GM12878 (cell line): ENCODE data around the gene TFR2. TPM values are rescaled to one million over a fixed set of nuclear protein-coding genes. Genes with fewer than 3 reads are reported as not detected.

Source experiments
- CUX1 ChIP-seq: IDR thresholded peaks from 2 replicates; pipeline ENCODE4 v1.6.1; 2012; ENCODE audit warnings: improper control_type of control experiment, low read depth, low read length; ENCODE audit not compliant: insufficient replicate concordance
- FOS ChIP-seq: IDR thresholded peaks from 3 replicates; pipeline ENCODE4 v1.6.1; 2011; ENCODE audit warnings: borderline replicate concordance; ENCODE audit not compliant: insufficient read length; ENCODE audit errors: extremely low read depth
- HCFC1 ChIP-seq: fragments of 150-350 bp; IDR thresholded peaks from 2 replicates; pipeline ENCODE4 v1.6.1; 2014; ENCODE audit warnings: low read length
- KAT2A ChIP-seq: conservative IDR thresholded peaks from 2 replicates; pipeline ENCODE4 v1.6.1; 2011; ENCODE audit warnings: low read depth, low read length; ENCODE audit not compliant: control insufficient read depth
- KDM1A ChIP-seq: fragments of 200-600 bp; sonication (generic); IDR thresholded peaks from 2 replicates; pipeline ENCODE4 v1.6.1; 2016; ENCODE audit warnings: borderline replicate concordance
- KLF5 ChIP-seq: fragments of 450-650 bp; IDR thresholded peaks from 2 replicates; pipeline ENCODE4 v1.6.1; 2014; ENCODE audit warnings: mild to moderate bottlenecking; ENCODE audit not compliant: partially characterized antibody
- NBN ChIP-seq: fragments of 450-650 bp; IDR thresholded peaks from 2 replicates; pipeline ENCODE4 v1.6.1; 2016
- NFYA ChIP-seq: IDR thresholded peaks from 2 replicates; pipeline ENCODE4 v1.6.1; 2011; ENCODE audit warnings: low read depth, mild to moderate bottlenecking, low read length, improper control_type of control experiment, borderline replicate concordance
- POLR2A ChIP-seq: IDR thresholded peaks from 2 replicates; pipeline ENCODE4 v1.6.1; 2011; ENCODE audit warnings: low read depth, mild to moderate bottlenecking, low read length
- RB1 ChIP-seq: fragments of 450-650 bp; formaldehyde crosslinking; IDR thresholded peaks from 2 replicates; pipeline ENCODE4 v1.6.1; 2017; ENCODE audit warnings: mild to moderate bottlenecking, borderline replicate concordance
- RELA ChIP-seq: fragments of 450-650 bp; IDR thresholded peaks from 2 replicates; pipeline ENCODE4 v1.8.0; 2014; ENCODE audit warnings: borderline replicate concordance; ENCODE audit not compliant: partially characterized antibody
- SIN3A ChIP-seq: IDR thresholded peaks from 2 replicates; pipeline ENCODE4 v1.6.1; 2012; ENCODE audit warnings: low read depth, low read length, improper control_type of control experiment
- SIX5 ChIP-seq: IDR thresholded peaks from 2 replicates; pipeline ENCODE4 v1.6.1; 2011; ENCODE audit warnings: mild to moderate bottlenecking, low read depth, low read length, moderate library complexity; ENCODE audit not compliant: severe bottlenecking
- SMAD5 ChIP-seq: IDR thresholded peaks from 2 replicates; pipeline ENCODE4 v1.6.1; 2016; ENCODE audit warnings: antibody characterized with exemption, low read depth
- SP1 ChIP-seq: IDR thresholded peaks from one replicate; pipeline ENCODE4 v1.6.1; 2011; ENCODE audit warnings: low read depth, low read length
- YBX1 ChIP-seq: fragments of 450-650 bp; IDR thresholded peaks from 2 replicates; pipeline ENCODE4 v1.6.1; 2016; ENCODE audit warnings: antibody characterized with exemption
- ZNF622 ChIP-seq: fragments of 450-650 bp; IDR thresholded peaks from 2 replicates; pipeline ENCODE4 v1.6.1; 2017; ENCODE audit warnings: mild to moderate bottlenecking, inconsistent platforms
- polyA plus RNA-seq, 11 experiments: library from polyadenylated mRNA; depleted of rRNA in 4 of 11; unstranded in 6 of 11; stranded (reverse) in 5 of 11; fragments of >200 nt; fragmentation: Nextera tagmentation in 4 of 11; fragmentation: Illumina TruSeq in 1 of 11; extraction: Ambion mirVana in 4 of 11; extraction: Trizol in 1 of 11; gene quantifications; 1 replicate in 1 of 11; 2 replicates in 10 of 11; pipeline versions ENCODE4 v1.2.1 to v1.2.3, GENCODE V29; 2011 to 2016; ENCODE audit warnings: inconsistent platforms in 2 of 11, missing spikeins in 2 of 11, low read depth in 1 of 11
- total RNA-seq, 4 experiments: library from RNA; depleted of rRNA in 3 of 4; stranded (reverse); fragments of >200 nt in 3 of 4; fragmentation: Illumina TruSeq in 1 of 4; extraction: Trizol in 1 of 4; gene quantifications; 2 replicates each; pipeline versions ENCODE4 v1.2.1 to v1.2.3, GENCODE V29; 2013 to 2021
- TF ChIP-seq, protein P1 (sequence below): fragments of 450-650 bp; IDR thresholded peaks from 2 replicates; pipeline ENCODE4 v1.6.1; 2017; ENCODE audit warnings: borderline replicate concordance
- TF ChIP-seq, protein P2 (sequence below): fragments of 450-650 bp; IDR thresholded peaks from 2 replicates; pipeline ENCODE4 v1.6.1; 2017; ENCODE audit warnings: low read depth, mild to moderate bottlenecking, moderate library complexity
- TF ChIP-seq, protein P3 (sequence below): fragments of 450-650 bp; conservative IDR thresholded peaks from 2 replicates; pipeline ENCODE4 v1.6.1; 2017; ENCODE audit warnings: mild to moderate bottlenecking, moderate library complexity

TFR2 gene
- total and polyA plus RNA-seq, 10 of the 15 experiments (the other 5 are each of a cell fraction or from before 2014, with no cell fraction given): 0.30 to 7.2 (median 1.8) TPM

GRCh38 chr7:100611983-100612729 lies 29.2 kb downstream of the TFR2 start, which contains the start of gene MOSPD3 (continued):
- TF ChIP-seq, protein P1, sequence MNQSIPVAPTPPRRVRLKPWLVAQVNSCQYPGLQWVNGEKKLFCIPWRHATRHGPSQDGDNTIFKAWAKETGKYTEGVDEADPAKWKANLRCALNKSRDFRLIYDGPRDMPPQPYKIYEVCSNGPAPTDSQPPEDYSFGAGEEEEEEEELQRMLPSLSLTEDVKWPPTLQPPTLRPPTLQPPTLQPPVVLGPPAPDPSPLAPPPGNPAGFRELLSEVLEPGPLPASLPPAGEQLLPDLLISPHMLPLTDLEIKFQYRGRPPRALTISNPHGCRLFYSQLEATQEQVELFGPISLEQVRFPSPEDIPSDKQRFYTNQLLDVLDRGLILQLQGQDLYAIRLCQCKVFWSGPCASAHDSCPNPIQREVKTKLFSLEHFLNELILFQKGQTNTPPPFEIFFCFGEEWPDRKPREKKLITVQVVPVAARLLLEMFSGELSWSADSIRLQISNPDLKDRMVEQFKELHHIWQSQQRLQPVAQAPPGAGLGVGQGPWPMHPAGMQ: no peak
- TF ChIP-seq CUX1: no peak
- TF ChIP-seq YBX1: no peak
- peak; percentile 92 for TF ChIP-seq SP1
- no peak for TF ChIP-seq ZNF622
- TF ChIP-seq RELA: no peak
- TF ChIP-seq, protein P2, sequence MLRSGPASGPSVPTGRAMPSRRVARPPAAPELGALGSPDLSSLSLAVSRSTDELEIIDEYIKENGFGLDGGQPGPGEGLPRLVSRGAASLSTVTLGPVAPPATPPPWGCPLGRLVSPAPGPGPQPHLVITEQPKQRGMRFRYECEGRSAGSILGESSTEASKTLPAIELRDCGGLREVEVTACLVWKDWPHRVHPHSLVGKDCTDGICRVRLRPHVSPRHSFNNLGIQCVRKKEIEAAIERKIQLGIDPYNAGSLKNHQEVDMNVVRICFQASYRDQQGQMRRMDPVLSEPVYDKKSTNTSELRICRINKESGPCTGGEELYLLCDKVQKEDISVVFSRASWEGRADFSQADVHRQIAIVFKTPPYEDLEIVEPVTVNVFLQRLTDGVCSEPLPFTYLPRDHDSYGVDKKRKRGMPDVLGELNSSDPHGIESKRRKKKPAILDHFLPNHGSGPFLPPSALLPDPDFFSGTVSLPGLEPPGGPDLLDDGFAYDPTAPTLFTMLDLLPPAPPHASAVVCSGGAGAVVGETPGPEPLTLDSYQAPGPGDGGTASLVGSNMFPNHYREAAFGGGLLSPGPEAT: no peak; the same call in 1 of the 2 replicates
- peak; percentile 90 for TF ChIP-seq POLR2A
- TF ChIP-seq SIN3A: peak; percentile 47; the same call in 1 of the 2 replicates
- TF ChIP-seq, protein P3, sequence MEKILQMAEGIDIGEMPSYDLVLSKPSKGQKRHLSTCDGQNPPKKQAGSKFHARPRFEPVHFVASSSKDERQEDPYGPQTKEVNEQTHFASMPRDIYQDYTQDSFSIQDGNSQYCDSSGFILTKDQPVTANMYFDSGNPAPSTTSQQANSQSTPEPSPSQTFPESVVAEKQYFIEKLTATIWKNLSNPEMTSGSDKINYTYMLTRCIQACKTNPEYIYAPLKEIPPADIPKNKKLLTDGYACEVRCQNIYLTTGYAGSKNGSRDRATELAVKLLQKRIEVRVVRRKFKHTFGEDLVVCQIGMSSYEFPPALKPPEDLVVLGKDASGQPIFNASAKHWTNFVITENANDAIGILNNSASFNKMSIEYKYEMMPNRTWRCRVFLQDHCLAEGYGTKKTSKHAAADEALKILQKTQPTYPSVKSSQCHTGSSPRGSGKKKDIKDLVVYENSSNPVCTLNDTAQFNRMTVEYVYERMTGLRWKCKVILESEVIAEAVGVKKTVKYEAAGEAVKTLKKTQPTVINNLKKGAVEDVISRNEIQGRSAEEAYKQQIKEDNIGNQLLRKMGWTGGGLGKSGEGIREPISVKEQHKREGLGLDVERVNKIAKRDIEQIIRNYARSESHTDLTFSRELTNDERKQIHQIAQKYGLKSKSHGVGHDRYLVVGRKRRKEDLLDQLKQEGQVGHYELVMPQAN: no peak
- TF ChIP-seq KDM1A: no peak
- TF ChIP-seq NBN: peak; percentile 69
- TF ChIP-seq SIX5: no peak
- peak; percentile 84 for TF ChIP-seq KLF5
- TF ChIP-seq NFYA: peak; percentile 66
- peak; percentile 57 for TF ChIP-seq FOS
- no peak for TF ChIP-seq SMAD5
- no peak for TF ChIP-seq KAT2A
- peak; percentile 69; the same call in 1 of the 2 replicates for TF ChIP-seq RB1
- peak; percentile 39; the same call in 1 of the 2 replicates for TF ChIP-seq HCFC1
